Kidney epithelial cell (primary cell): Measurements from ENCODE around the gene SEL1L2. TPM values are rescaled to one million over a fixed set of nuclear protein-coding genes. Genes with fewer than 3 reads are reported as not detected.

Experiments
- DNase-seq: peaks from one replicate; pipeline ENCODE4 v3.0.0-alpha.2; 2010; ENCODE audit warnings: low read depth
- H3K27me3 ChIP-seq: 2 replicates; pipeline ENCODE4 v1.6.0; 2011; ENCODE audit warnings: low read length; ENCODE audit not compliant: control insufficient read depth, insufficient read depth
- H3K36me3 ChIP-seq: 2 replicates; pipeline ENCODE4 v1.5.1; 2011; ENCODE audit warnings: low read length; ENCODE audit not compliant: control insufficient read depth, insufficient read depth
- H3K4me3 ChIP-seq: 2 replicates; pipeline ENCODE4 v1.5.1; 2011; ENCODE audit warnings: low read depth, mild to moderate bottlenecking, control low read depth, low read length
- CTCF ChIP-seq: IDR thresholded peaks from 2 replicates; pipeline ENCODE4 v1.5.1; 2011; ENCODE audit warnings: mild to moderate bottlenecking, moderate library complexity, low read length, control low read depth, inconsistent platforms; ENCODE audit not compliant: insufficient read depth, poor library complexity, severe bottlenecking
- total RNA-seq: library from RNA; depleted of rRNA; stranded (reverse); fragments of >200 nt; gene quantifications from 2 replicates; pipeline ENCODE4 v1.2.3, GENCODE V29; 2015

Gene SEL1L2
- total RNA-seq, 1 donor from 2014 or later: not detected

GRCh38 chr20:13821876-13822275 lies 168.5 kb downstream of the SEL1L2 start:
- H3K4me3 ChIP-seq: no peak overlapping the region
- no peak for TF ChIP-seq CTCF
- no peaks in the 10 kb centered on the region for H3K27me3 ChIP-seq
- DNase-seq: no peak
- peaks cover 2% of the 10 kb centered on the region for H3K36me3 ChIP-seq

DNA sequence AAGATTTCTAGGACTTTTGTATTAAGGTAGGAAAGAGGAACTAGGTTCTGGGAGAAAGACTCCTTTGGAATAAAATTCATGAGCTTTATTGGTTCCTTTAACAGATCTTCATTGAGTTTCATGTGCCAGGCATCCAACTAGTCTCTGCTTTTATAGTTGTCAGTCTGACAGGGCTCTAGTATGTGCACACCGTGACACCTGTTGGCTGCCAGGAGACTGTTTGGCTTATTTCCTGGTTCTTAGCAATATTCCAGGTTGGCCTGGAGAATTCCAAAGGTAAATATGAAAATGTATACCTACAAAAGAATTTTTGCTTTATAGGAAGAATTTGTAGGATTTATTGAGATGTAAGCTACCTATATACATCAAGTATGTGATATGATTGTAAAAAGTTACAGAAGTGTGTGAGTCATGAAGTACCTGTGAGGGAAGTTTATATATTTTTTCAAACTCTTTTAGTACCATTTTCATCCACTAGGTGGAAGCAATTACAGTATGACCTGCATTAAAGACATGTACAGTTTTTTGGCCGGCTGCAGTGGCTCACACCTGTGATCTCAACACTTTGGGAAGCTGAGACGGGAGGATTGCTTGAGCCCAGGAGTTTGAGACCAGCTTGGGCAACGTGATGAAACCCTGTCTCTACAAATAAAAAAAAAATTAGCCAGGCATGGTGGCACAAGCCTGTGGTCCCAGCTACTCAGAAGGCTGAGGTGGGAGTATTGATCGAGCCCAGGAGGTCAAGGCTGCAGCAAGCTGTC lies 170.3 kb downstream of the SEL1L2 start:
- TF ChIP-seq CTCF: peak; percentile 44
- no peaks in the 10 kb centered on the region for H3K27me3 ChIP-seq
- H3K4me3 ChIP-seq: no peak overlapping the region
- H3K36me3 ChIP-seq: peaks cover 3% of the 10 kb centered on the region
- peak; percentile 38 for DNase-seq

GRCh38 chr20:13817342-13817741 lies 173.1 kb downstream of the SEL1L2 start:
- TF ChIP-seq CTCF: no peak
- Histone ChIP-seq H3K27me3 (no peaks in the 10 kb centered on the region), H3K36me3 (peaks cover 4% of the 10 kb centered on the region), H3K4me3 (no peak overlapping the region)
- DNase-seq: no peak

GRCh38 chr20:13816757-13817156 lies 173.7 kb downstream of the SEL1L2 start:
- no peak for DNase-seq
- H3K27me3 ChIP-seq: no peaks in the 10 kb centered on the region
- peaks cover 4% of the 10 kb centered on the region for H3K36me3 ChIP-seq
- no peak overlapping the region for H3K4me3 ChIP-seq
- no peak for TF ChIP-seq CTCF

DNA sequence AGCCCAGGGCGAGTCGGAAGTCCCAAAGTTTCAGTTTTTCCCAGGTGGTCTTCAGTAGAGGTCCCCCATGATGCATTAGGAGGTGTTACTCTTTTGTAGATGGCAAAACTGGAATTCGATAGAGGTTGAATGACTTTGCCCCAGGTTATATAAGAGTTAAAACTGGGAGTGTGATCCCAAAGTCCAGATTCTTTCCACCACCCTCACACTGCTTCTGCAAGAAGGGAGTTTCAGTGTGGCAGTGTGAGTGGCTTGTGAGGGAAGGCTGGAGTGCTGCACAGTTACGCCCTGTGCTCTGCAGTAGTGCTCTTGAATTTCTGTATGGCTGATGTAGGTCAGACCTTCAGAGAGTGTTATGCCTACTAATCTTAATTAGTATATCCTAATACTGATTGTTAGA lies 175.7 kb downstream of the SEL1L2 start:
- no peak for TF ChIP-seq CTCF
- DNase-seq: no peak
- Histone ChIP-seq H3K36me3 (peaks cover 4% of the 10 kb centered on the region), H3K4me3 (no peak overlapping the region), H3K27me3 (no peaks in the 10 kb centered on the region)

GRCh38 chr20:13813910-13814309 lies 176.5 kb downstream of the SEL1L2 start:
- no peaks in the 10 kb centered on the region for H3K27me3 ChIP-seq
- no peak for DNase-seq
- no peak for TF ChIP-seq CTCF
- peaks cover 4% of the 10 kb centered on the region for H3K36me3 ChIP-seq
- no peak overlapping the region for H3K4me3 ChIP-seq
